Renal cortical epithelial cell (primary cell): Measurements from ENCODE around the gene GALNT9. TPM values are rescaled to one million over a fixed set of nuclear protein-coding genes. Genes with fewer than 3 reads are reported as not detected.
"Not testable (repeated sequence)": the region's sequence is repeated elsewhere in the genome, so short reads cannot be mapped to it uniquely, and the experiment has no call there.

Experiments used
- DNase-seq: peaks from one replicate; pipeline ENCODE4 v3.0.0-alpha.2; 2011; ENCODE audit warnings: low read depth
- total RNA-seq: library from RNA; depleted of rRNA; stranded (reverse); fragments of >200 nt; gene quantifications from 2 replicates; pipeline ENCODE4 v1.2.3, GENCODE V29; 2014

Gene GALNT9
- total RNA-seq, 1 donor from 2014 or later, result 4.2 TPM

GRCh38 chr12:132358241-132359225, 29.1 kb upstream of the GALNT9 start:
- DNase-seq, result not testable (repeated sequence)

GRCh38 chr12:132357623-132358186, 28.3 kb upstream of the GALNT9 start:
- DNase-seq, result no peak

GRCh38 chr12:132356691-132357622, 27.6 kb upstream of the GALNT9 start:
- peak; percentile 48 for DNase-seq

- DNase-seq, result no peak
Measured at GRCh38 chr12:132355742-132356681, 26.6 kb upstream of the GALNT9 start.

- DNase-seq, result no peak
Measured at GRCh38 chr12:132354982-132355680, 25.7 kb upstream of the GALNT9 start.

- no peak for DNase-seq
Measured at GRCh38 chr12:132354211-132354981, 25.0 kb upstream of the GALNT9 start.

GRCh38 chr12:132353811-132354210, 24.4 kb upstream of the GALNT9 start:
- no peak for DNase-seq

GRCh38 chr12:132352896-132353800, 23.8 kb upstream of the GALNT9 start:
- no peak for DNase-seq

GRCh38 chr12:132351751-132352495, 22.5 kb upstream of the GALNT9 start:
- DNase-seq, result no peak

- DNase-seq, result no peak
Measured at GRCh38 chr12:132349501-132350131, 20.2 kb upstream of the GALNT9 start.

- DNase-seq, result no peak
Measured at GRCh38 chr12:132348176-132348575, 18.8 kb upstream of the GALNT9 start.

GRCh38 chr12:132347176-132347855, 17.9 kb upstream of the GALNT9 start:
- no peak for DNase-seq

GRCh38 chr12:132346471-132347175, 17.2 kb upstream of the GALNT9 start:
- no peak for DNase-seq

- DNase-seq, result no peak
Measured at GRCh38 chr12:132345561-132346200, 16.3 kb upstream of the GALNT9 start.

GRCh38 chr12:132345126-132345525, 15.7 kb upstream of the GALNT9 start:
- no peak for DNase-seq
